ENCODE data around the gene VSTM2L.

DNA sequence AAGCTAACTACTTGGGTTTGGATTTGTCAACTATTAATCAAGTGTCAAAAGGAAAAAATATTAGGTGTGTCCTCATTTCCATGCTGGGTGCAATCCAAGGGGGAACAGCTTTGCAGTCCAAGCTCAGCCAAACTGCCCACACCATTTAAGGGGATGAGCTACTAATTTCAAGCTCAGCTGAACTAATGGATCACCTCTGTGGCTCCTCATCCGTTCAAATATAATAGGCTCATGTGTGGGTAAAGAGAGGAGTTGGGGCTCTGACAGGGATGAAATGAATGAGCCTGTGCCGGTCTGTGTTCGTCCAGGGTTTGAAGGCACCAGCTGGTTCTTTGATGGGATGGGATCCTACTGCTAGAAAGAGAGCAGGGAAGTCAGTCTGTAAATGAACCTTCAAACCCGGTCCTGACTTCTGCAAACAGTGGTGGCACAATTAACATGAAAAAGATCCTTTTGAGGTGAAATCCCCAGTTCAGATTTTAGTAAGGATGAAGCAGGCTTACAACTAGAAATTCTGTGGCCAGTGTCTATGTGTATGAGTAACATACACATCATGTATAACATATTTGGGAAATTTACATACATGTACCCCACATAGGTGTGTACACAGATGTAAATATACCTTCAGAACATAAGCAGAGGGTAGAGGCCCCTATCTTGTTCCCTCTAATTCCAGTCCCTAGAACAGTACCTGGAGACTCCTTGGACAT is 88.4 kb downstream of the VSTM2L start:
- TF ChIP-seq, protein P1, sequence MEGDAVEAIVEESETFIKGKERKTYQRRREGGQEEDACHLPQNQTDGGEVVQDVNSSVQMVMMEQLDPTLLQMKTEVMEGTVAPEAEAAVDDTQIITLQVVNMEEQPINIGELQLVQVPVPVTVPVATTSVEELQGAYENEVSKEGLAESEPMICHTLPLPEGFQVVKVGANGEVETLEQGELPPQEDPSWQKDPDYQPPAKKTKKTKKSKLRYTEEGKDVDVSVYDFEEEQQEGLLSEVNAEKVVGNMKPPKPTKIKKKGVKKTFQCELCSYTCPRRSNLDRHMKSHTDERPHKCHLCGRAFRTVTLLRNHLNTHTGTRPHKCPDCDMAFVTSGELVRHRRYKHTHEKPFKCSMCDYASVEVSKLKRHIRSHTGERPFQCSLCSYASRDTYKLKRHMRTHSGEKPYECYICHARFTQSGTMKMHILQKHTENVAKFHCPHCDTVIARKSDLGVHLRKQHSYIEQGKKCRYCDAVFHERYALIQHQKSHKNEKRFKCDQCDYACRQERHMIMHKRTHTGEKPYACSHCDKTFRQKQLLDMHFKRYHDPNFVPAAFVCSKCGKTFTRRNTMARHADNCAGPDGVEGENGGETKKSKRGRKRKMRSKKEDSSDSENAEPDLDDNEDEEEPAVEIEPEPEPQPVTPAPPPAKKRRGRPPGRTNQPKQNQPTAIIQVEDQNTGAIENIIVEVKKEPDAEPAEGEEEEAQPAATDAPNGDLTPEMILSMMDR (IDR thresholded peaks at IDR 0.05; ENCODE audit: low read depth, low read length) = no peak
- TF ChIP-seq POLR2A (IDR thresholded peaks at IDR 0.05; ENCODE audit: extremely low read depth, insufficient read length) = no peak
- no peak for TF ChIP-seq MYC (IDR thresholded peaks at IDR 0.05; ENCODE audit: low read depth, low read length)
